ENCODE results near the gene SNX1. TPM values are rescaled to one million over a fixed set of nuclear protein-coding genes. Genes with fewer than 3 reads are reported as not detected.
A peak's percentile ranks its signal among the peaks of the same experiment; 100 is the strongest.

SNX1 gene
- total RNA-seq, 1 experiment from 2014 or later = 94.5 TPM

DNA sequence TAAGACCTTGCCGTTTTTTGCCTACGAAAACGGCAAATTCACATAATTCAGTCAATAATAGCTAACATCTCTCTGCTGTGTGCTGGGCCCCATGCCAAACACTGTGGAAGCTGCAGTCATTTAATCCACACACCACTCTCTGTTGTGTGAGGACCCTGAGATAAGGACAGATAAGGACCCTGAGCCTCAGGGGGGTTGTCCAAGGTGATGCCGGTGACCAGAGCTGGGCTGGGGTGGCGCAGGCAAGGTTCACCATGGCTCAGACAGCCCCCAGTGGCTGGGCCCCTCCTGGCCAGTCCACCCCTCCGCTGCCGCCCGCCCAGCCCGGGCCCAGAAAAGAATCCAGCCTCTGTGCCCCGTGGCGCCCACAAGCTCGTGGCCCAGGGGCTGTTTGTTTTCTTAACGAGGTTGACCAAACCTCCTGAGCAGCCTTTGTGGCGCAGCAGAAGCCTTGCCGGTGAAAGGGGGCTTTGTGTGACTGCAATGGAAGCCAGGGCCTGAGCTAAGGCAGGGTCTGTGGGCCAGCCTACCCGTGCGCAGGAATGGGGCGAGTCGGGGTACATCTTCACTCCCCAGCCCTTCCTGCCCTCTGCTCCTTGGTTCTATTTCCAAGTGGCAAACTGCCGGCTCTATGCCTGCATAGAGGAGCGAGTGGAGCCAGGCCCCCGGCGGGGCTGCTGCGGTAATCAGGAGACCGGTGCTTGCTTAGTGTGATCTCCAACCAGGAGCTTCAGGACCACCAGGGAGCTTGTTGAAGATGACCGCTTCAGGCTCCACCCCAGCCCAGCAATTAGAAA, 51.3 kb downstream of the SNX1 start:
- Histone ChIP-seq H3K4me1 (ENCODE audit: insufficient read depth, low read length, poor library complexity, severe bottlenecking) (peaks cover 18% of the 10 kb centered on the region), H3K9me3 (ENCODE audit: low read depth, low read length, poor library complexity, severe bottlenecking) (no peaks in the 10 kb centered on the region), H3K27me3 (replicated peaks; ENCODE audit: insufficient read depth, low read depth, low read length, poor library complexity) (no peaks in the 10 kb centered on the region), H3K4me3 (ENCODE audit: low read depth, low read length, poor library complexity, severe bottlenecking) (no peak overlapping the region), H3K36me3 (ENCODE audit: insufficient read depth, low read length, poor library complexity, severe bottlenecking) (no peaks in the 10 kb centered on the region), H3K27ac (ENCODE audit: low read depth, low read length, poor library complexity, severe bottlenecking) (no peak overlapping the region)
- BruUV-seq (replicated peaks) = no TSS peak
- DNase-seq (ENCODE audit: low spot score) = peak; percentile 58
- ChIA-PET POLR2A (ENCODE audit: low non-redundant PET) (no interaction called here), CTCF (interaction anchor here (0.7 kb wide), 1 partner anchor 96 kb away, joined by 6 read pairs; no protein-coding TSS in a partner anchor)
- intact Hi-C loops (cut with micrococcal nuclease; ENCODE audit: unreplicated experiment) = no loop called here
- no peak for TF ChIP-seq EZH2 (IDR thresholded peaks at IDR 0.05; ENCODE audit: borderline replicate concordance, low read depth, low read length, poor library complexity, severe bottlenecking)
- TF ChIP-seq, protein P1, sequence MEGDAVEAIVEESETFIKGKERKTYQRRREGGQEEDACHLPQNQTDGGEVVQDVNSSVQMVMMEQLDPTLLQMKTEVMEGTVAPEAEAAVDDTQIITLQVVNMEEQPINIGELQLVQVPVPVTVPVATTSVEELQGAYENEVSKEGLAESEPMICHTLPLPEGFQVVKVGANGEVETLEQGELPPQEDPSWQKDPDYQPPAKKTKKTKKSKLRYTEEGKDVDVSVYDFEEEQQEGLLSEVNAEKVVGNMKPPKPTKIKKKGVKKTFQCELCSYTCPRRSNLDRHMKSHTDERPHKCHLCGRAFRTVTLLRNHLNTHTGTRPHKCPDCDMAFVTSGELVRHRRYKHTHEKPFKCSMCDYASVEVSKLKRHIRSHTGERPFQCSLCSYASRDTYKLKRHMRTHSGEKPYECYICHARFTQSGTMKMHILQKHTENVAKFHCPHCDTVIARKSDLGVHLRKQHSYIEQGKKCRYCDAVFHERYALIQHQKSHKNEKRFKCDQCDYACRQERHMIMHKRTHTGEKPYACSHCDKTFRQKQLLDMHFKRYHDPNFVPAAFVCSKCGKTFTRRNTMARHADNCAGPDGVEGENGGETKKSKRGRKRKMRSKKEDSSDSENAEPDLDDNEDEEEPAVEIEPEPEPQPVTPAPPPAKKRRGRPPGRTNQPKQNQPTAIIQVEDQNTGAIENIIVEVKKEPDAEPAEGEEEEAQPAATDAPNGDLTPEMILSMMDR (conservative IDR thresholded peaks at IDR 0.05; ENCODE audit: low read depth, low read length) = no peak

DNA sequence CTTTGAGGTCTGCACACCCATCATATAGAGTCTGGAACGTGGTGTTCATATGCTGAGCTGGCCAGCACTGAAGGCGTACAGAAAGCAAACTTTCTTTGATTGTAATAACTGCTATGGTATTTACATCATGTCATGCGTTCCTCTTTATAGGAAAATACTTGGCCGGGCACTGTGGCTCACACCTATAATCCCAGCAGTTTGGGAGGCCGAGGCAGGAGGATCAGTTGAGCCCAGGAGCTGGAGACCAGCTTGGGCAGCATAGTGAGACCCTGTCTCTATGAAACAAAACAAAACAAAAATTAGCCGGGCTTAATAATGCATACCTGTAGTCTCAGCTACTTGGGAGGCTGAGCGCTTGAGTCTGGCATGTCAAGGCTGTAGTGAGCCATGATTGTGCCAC, 52.4 kb downstream of the SNX1 start:
- no peaks in the 10 kb centered on the region for H3K36me3 ChIP-seq (ENCODE audit: insufficient read depth, low read length, poor library complexity, severe bottlenecking)
- POLR2A ChIA-PET (ENCODE audit: low non-redundant PET) = no interaction called here
- CTCF ChIA-PET = interaction anchor here (0.6 kb wide), 1 partner anchor 14 kb away, joined by 6 read pairs; the partner anchor contains the start of gene PPIB

DNA sequence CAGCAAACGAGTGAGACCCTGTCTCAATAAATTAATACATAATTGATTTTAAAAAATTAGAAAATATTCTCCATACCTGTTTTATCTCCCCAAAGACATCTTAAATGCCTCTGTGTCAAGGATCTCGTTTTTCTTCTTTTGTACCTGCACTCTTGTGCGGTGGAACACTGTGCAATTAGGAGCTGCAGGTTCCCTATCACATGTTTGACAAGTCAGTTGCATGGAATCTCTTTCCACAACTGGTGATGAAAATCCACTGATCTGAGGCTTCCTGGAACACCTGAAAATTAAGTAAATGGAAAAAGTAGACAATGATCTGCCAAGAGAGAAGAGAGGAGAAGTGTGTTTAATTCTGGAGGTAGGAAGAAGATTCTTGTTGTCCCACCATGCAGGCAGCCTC, 52.8 kb downstream of the SNX1 start:
- TF ChIP-seq, protein P1 (conservative IDR thresholded peaks at IDR 0.05; ENCODE audit: low read depth, low read length) = no peak
- no peak for TF ChIP-seq EZH2 (IDR thresholded peaks at IDR 0.05; ENCODE audit: borderline replicate concordance, low read depth, low read length, poor library complexity, severe bottlenecking)
- POLR2A ChIA-PET (ENCODE audit: low non-redundant PET) = no interaction called here
- Histone ChIP-seq H3K9me3 (ENCODE audit: low read depth, low read length, poor library complexity, severe bottlenecking) (no peaks in the 10 kb centered on the region), H3K36me3 (ENCODE audit: insufficient read depth, low read length, poor library complexity, severe bottlenecking) (no peaks in the 10 kb centered on the region), H3K27me3 (replicated peaks; ENCODE audit: insufficient read depth, low read depth, low read length, poor library complexity) (no peaks in the 10 kb centered on the region), H3K27ac (ENCODE audit: low read depth, low read length, poor library complexity, severe bottlenecking) (no peak overlapping the region), H3K4me3 (ENCODE audit: low read depth, low read length, poor library complexity, severe bottlenecking) (no peak overlapping the region), H3K4me1 (ENCODE audit: insufficient read depth, low read length, poor library complexity, severe bottlenecking) (peaks cover 31% of the 10 kb centered on the region)
- intact Hi-C loops (cut with micrococcal nuclease; ENCODE audit: unreplicated experiment) = no loop called here
- CTCF ChIA-PET = interaction anchor here (0.6 kb wide), 1 partner anchor 14 kb away, joined by 6 read pairs; the partner anchor contains the start of gene PPIB
- BruUV-seq (replicated peaks) = no TSS peak
- DNase-seq (ENCODE audit: low spot score) = no peak

More for the DNA sequence above, 52.4 kb downstream of the SNX1 start:
- DNase-seq (ENCODE audit: low spot score) = no peak
- H3K4me1 ChIP-seq (ENCODE audit: insufficient read depth, low read length, poor library complexity, severe bottlenecking) = peaks cover 29% of the 10 kb centered on the region
- H3K4me3 ChIP-seq (ENCODE audit: low read depth, low read length, poor library complexity, severe bottlenecking) = no peak overlapping the region
- TF ChIP-seq EZH2 (IDR thresholded peaks at IDR 0.05; ENCODE audit: borderline replicate concordance, low read depth, low read length, poor library complexity, severe bottlenecking) = no peak
- TF ChIP-seq, protein P1 (conservative IDR thresholded peaks at IDR 0.05; ENCODE audit: low read depth, low read length) = no peak
- no peaks in the 10 kb centered on the region for H3K27me3 ChIP-seq (replicated peaks; ENCODE audit: insufficient read depth, low read depth, low read length, poor library complexity)
- no peak overlapping the region for H3K27ac ChIP-seq (ENCODE audit: low read depth, low read length, poor library complexity, severe bottlenecking)
- H3K9me3 ChIP-seq (ENCODE audit: low read depth, low read length, poor library complexity, severe bottlenecking) = no peaks in the 10 kb centered on the region
- intact Hi-C loops (cut with micrococcal nuclease; ENCODE audit: unreplicated experiment) = no loop called here
- BruUV-seq (replicated peaks) = no TSS peak

Measured in A673 (cell line).